ENCODE measurements around the gene RAB25. TPM values are rescaled to one million over a fixed set of nuclear protein-coding genes. Genes with fewer than 3 reads are reported as not detected.

Gene RAB25
- total RNA-seq, 3 donors from 2014 or later, result 0.61 to 0.79 (median 0.63) TPM

DNA sequence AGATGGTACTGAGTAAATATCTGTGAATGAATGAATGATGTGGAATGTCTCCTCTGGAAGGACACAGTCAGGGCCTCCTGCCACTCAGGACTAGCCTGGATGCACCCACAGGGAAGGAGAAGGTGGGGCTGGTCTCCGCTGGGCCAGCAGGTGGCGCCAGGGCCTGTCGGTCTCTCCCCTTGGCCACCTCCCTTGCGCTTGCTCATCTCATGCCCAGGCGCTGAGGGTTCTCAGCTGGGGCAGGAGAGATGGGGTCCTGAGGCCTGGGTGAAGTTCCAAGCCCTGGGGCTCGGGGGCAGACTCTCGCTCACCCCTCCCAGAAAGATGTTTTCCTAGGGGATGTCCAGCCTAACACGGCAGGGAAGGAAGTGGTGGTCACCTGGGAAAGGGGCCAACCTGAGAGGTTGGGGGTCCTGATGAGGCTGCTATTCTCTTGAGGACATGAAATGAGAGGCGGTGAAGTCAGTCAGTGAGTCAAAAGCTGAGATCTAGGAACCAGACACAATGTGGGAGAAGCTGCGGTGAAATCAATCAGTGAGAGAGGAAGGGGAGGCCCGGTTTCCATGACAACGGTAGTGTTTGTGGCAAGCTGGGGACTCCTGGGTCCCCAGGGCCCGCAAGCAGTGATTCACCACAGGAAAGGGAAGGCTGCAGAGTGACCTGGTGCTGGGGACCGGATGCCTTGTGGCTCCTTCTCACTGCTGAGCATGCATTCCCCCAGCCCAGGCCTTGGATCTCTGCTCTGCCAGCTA is 35.9 kb downstream of the RAB25 start:
- H3K9me3 Mint-ChIP-seq, result no peaks in the 10 kb centered on the region
- peak overlapping the region; percentile 51 for H3K4me3 Mint-ChIP-seq
- no peaks in the 10 kb centered on the region for H3K36me3 Mint-ChIP-seq (ENCODE audit: insufficient read depth)
- DNase-seq (peak; percentile 86), ATAC-seq (peak; percentile 83 to 84)
- H3K27me3 Mint-ChIP-seq (ENCODE audit: low read depth), result peaks cover 2% of the 10 kb centered on the region
- peaks cover 46% of the 10 kb centered on the region for H3K4me1 Mint-ChIP-seq (ENCODE audit: low read depth)

DNA sequence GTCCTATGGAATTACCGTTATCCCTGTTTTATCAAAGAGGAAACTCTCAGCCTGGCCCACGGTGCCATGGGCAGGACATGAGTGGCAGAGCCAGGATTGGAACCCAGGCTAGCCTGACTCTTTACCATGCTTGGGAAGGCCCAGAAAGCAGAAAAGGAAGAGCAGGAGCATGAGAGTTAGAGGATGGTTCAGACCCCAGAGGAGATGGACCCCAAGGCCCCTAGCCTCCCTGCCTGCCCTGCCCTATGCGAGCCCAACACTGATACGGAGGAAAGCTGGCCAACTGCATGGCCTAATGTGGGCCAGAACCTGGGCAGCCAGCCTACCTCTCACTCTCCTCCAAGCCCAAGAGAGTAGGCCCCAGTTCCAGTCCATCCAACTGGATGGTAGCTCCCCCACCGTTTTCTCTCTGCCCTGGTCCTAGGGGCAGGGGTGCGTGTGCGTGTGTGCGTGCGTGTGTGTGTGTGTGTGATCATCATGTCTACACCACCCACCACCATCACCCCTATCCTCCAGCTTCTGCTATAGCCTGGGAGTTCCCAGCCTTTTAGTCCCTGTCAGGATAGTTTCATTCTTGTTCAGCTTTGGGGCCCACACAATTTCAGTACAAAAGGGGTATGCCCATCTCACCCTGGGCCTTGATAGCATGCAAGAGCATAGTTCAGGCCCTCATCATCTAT is 36.7 kb downstream of the RAB25 start:
- Mint-ChIP-seq H3K27me3 (ENCODE audit: low read depth) (peaks cover 2% of the 10 kb centered on the region), H3K9me3 (no peaks in the 10 kb centered on the region), H3K4me1 (ENCODE audit: low read depth) (peaks cover 46% of the 10 kb centered on the region), H3K4me3 (peak overlapping the region; percentile 51), H3K36me3 (ENCODE audit: insufficient read depth) (no peaks in the 10 kb centered on the region)
- peak; percentile 41 to 43 for ATAC-seq
- no peak for DNase-seq

DNA sequence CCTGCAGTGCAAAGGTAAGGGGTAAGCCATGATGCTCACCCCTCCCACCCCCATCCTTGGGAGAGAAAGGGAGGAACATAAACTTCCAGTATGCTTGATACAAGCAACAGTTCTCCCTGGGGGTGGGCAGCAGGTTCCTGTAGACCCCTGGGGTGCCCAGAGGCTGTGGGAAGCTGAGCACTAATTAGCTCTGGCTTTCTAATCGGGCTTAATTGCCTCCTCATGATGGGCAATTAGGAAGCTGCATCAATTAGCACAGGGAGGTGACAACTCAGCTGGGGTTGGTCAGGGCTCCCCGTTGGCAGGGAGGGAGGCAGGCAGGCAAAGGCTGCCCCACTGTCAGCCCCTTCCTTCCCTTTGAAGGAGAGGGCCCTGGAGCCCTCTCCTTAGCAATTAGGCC is 37.8 kb downstream of the RAB25 start:
- Mint-ChIP-seq H3K4me3 (no peak overlapping the region), H3K4me1 (ENCODE audit: low read depth) (peaks cover 56% of the 10 kb centered on the region), H3K36me3 (ENCODE audit: insufficient read depth) (no peaks in the 10 kb centered on the region), H3K9me3 (no peaks in the 10 kb centered on the region), H3K27me3 (ENCODE audit: low read depth) (peaks cover 2% of the 10 kb centered on the region)
- ATAC-seq (no peak), DNase-seq (no peak)

DNA sequence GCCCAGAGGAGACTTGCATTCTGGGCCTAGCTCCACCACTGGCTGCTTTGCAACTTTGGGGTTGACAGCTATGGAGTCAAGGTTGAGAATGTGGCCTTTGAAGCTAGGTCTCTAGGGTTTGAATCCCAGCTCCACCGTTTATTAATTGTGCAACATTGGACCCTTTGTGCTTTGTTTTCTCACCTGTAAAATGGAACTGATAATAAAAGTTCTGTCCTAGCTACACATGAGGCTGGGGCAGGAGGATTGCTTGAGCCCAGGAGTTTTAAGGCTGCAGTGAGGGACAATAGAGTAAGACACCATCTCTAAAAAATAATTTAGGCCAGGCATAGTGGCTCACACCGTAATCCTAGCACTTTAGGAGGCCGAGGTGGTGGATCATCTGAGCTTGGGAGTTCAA is 38.3 kb downstream of the RAB25 start:
- H3K36me3 Mint-ChIP-seq (ENCODE audit: insufficient read depth), result no peaks in the 10 kb centered on the region
- no peak overlapping the region for H3K4me3 Mint-ChIP-seq
- ATAC-seq (no peak), DNase-seq (no peak)
- peaks cover 2% of the 10 kb centered on the region for H3K27me3 Mint-ChIP-seq (ENCODE audit: low read depth)
- H3K9me3 Mint-ChIP-seq, result no peaks in the 10 kb centered on the region
- H3K4me1 Mint-ChIP-seq (ENCODE audit: low read depth), result peaks cover 61% of the 10 kb centered on the region

DNA sequence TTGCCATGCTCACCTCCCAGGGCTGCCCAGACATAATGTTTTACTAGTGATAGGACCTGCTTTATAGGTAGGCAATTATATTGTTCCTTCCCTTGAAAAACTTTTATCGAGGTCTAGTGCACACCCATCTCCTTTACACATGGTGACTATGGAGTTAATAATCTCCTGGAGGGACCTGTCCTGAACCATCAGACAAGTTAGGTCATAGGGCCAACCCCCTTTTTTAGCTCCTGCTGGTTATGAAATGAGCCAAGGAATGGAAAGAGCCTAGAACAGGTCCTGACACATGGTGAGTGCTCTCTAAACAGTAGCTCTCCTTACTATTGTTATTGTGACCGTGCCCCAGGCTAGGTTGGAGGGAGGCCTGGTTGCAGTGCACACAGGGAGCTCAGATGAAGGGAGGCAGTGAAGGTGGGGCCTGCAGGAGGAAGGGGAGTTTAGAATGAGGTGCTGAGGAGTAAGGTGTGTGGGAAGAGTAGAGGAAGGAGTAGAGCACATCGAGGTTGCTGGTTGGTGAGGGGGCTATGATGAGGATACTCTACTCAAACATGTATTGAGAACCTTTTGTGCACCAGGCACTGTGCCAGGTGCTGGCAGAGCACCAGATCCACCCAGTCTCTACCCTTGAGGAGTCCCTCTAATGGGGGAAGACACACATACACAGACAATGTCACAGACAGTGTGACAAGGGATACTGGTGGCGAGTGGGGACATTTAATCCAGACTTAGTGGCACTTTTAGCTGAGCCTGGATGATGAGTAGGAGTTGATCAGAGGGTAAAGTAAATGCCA is 39.4 kb downstream of the RAB25 start:
- no peaks in the 10 kb centered on the region for H3K36me3 Mint-ChIP-seq (ENCODE audit: insufficient read depth)
- DNase-seq (no peak), ATAC-seq (no peak)
- H3K27me3 Mint-ChIP-seq (ENCODE audit: low read depth), result peaks cover 2% of the 10 kb centered on the region
- peaks cover 73% of the 10 kb centered on the region for H3K4me1 Mint-ChIP-seq (ENCODE audit: low read depth)
- no peak overlapping the region for H3K4me3 Mint-ChIP-seq
- H3K9me3 Mint-ChIP-seq, result no peaks in the 10 kb centered on the region

DNA sequence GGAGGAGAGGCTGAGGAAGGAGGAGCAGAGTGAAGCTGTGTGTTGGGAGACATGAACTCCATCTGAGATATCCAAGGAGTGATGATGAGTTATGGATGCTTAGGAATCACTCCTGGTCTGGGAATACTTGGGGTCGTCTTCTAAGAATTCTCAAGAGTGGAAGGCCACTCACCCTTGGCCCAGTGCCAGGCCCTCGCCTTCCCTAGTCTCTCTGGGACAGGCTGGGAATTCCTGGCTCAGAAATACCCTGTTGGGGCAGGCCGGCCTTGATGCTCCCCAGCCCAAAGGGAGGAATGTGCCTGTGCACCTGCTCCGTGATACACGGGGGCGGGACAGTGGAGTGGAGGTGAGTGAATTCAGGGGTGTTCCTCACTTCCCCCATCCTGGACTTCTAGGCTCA is 40.9 kb downstream of the RAB25 start:
- peaks cover 72% of the 10 kb centered on the region for H3K4me1 Mint-ChIP-seq (ENCODE audit: low read depth)
- no peak for DNase-seq
- no peak for ATAC-seq
- H3K36me3 Mint-ChIP-seq (ENCODE audit: insufficient read depth), result no peaks in the 10 kb centered on the region
- H3K4me3 Mint-ChIP-seq, result no peak overlapping the region
- no peaks in the 10 kb centered on the region for H3K9me3 Mint-ChIP-seq
- H3K27me3 Mint-ChIP-seq (ENCODE audit: low read depth), result peaks cover 2% of the 10 kb centered on the region

DNA sequence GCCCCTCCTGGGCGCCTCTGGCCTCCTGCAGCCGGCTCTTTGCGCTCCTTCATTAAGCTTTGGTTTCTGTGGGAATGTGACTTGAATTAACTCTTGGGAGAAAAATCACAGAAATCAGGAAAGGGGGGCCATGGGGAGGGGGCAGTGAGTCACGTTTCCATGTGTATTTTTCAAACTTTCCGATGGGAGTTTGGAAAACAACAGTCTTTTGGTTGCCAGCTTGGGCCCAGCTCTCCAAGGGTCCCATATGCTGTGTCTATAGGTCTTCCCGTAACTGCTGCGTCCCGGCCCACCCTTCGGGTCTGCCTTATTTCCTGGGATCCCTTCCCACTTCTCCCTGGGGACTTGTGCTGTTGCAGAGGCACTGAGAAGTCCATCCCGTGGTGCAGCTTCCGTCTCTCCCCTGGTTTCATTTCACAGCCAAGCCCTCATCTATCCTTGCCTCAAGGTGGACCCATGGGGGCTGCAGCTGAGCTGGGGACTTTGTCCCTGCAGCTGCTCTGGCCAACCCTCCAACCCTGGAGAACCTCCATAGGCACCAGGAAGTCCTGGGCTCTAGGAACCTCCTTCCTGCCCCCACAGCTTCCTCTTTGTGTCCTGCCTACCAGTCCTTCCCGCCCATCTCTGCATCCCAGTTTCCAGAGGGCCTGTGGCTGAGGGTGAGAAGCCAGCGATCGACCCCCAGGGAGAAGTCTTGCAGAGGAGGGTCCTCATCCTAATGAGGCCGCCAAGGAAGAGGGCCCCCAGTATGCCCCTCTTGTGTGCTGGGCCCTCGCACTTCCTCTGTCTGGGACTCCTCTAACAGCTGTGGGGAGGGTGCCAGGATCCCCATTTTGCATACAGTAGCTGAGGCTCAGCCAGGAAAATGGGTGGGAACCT is 41.9 kb downstream of the RAB25 start:
- no peak for DNase-seq
- ATAC-seq, result no peak
- H3K4me1 Mint-ChIP-seq (ENCODE audit: low read depth), result peaks cover 69% of the 10 kb centered on the region
- H3K27me3 Mint-ChIP-seq (ENCODE audit: low read depth), result peaks cover 2% of the 10 kb centered on the region
- H3K4me3 Mint-ChIP-seq, result no peak overlapping the region
- H3K36me3 Mint-ChIP-seq (ENCODE audit: insufficient read depth), result no peaks in the 10 kb centered on the region
- H3K9me3 Mint-ChIP-seq, result no peaks in the 10 kb centered on the region

DNA sequence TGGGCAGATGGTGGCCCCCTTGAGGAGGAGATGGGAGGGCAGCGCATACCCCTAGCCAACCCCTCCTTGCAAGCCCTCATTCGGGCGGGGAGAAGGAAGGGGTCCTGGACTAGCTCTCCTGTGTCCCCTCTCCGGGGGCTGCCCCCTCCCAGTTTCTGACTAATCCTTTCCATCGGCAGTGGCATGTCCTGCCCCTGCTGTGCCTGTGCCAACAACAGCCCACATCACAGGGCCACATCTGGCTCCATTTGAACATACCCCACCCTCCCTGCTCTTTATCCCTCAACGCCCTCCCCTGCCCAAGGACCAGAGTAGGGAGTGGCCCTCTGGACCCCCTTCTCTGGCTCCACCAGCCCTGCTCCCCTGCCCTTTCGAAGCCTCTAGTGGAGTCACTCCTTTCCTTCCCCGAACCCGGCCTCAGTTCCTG is 42.6 kb downstream of the RAB25 start:
- H3K4me3 Mint-ChIP-seq, result peak overlapping the region; percentile 24
- H3K4me1 Mint-ChIP-seq (ENCODE audit: low read depth), result peaks cover 62% of the 10 kb centered on the region
- DNase-seq, result no peak
- ATAC-seq, result no peak
- no peaks in the 10 kb centered on the region for H3K9me3 Mint-ChIP-seq
- H3K27me3 Mint-ChIP-seq (ENCODE audit: low read depth), result peaks cover 2% of the 10 kb centered on the region
- H3K36me3 Mint-ChIP-seq (ENCODE audit: insufficient read depth), result no peaks in the 10 kb centered on the region

DNA sequence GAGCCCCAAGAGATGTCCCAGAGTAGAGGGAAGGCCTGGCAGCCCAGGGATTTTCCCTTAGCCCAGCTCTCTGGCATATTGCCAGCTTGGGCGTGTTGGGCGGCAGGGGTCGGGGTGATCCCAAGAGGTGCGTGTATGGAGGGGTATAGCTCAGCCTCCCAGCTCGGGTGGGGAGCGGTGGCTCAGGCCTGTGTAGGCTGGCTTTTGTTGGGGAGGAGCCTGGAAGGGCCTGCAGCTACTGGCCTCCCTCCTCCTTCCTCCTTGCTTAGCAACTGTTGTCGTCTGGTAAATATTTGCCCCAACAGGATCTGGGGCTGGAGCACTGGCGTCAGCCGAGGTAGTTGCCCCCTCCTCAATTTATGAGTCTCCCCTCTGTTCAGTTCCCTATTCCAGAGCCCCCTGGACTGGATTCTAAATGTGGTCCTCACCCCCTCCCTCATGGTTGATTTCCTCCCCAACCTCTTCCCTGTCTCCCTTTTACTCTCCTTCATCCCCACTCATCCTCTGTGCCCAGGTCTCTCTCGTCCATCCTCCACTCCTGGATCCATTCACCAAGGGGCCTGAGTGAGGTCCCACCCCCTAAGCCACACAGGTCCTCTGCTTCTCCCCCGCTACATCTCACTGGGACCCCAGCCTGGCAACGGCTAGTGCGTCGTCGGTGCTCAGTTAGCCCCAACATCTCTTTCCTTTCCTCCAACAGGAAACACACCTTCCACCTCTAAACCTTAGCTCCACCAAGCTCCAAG is 43.3 kb downstream of the RAB25 start:
- Mint-ChIP-seq H3K4me1 (ENCODE audit: low read depth) (peaks cover 59% of the 10 kb centered on the region), H3K4me3 (peak overlapping the region; percentile 24), H3K36me3 (ENCODE audit: insufficient read depth) (no peaks in the 10 kb centered on the region), H3K27me3 (ENCODE audit: low read depth) (peaks cover 2% of the 10 kb centered on the region), H3K9me3 (no peaks in the 10 kb centered on the region)
- ATAC-seq (no peak), DNase-seq (no peak)

DNA sequence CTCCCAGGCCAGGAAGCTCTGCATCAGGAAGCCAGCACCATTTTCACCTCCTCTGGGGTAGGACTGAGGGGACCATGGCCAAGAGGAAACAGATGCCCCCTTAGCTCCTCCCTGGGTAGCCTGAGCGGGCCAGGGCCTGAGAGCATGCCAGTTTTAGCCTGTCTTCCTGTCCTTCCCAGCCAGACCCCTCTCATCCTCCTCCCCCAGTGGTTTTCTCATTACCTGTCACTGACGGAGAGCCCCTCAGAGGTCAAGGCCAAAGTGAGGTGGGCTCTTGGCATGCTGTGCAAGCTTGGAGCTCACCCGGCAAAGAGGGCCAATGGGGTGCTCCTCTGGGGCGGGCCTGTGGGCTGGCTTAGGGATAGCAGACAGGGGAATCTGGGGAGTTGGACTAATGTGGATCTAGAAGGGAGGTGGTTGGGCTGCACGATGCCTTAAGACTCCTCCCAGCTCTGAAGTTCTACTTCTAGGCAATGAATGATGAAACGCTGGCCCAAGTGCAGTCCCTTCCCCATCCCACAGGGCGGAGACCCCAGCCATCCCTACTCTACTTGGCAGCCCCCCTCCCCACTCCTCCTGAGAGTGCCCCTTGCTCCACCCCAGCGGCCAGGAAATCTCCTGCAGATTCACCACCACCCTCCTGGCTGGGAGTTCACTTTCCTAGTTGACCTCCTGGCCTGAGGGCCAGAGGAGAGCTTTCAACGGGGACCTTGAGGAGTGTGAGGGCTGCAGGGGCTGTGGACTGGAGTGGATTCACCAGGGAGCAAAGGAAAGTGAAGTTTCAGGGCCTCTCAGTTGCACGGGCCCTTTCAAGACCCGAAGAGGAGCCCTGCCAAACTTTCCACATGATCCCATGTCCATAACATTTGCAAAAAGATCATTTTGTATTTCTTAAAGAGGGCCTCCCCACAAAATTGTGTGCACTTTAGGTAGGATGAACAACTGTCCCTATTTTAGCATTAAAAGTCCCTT is 44.2 kb downstream of the RAB25 start:
- H3K9me3 Mint-ChIP-seq, result no peaks in the 10 kb centered on the region
- H3K4me1 Mint-ChIP-seq (ENCODE audit: low read depth), result peaks cover 60% of the 10 kb centered on the region
- H3K36me3 Mint-ChIP-seq (ENCODE audit: insufficient read depth), result no peaks in the 10 kb centered on the region
- DNase-seq, result no peak
- ATAC-seq, result no peak
- peaks cover 2% of the 10 kb centered on the region for H3K27me3 Mint-ChIP-seq (ENCODE audit: low read depth)
- peak overlapping the region; percentile 80 for H3K4me3 Mint-ChIP-seq

DNA sequence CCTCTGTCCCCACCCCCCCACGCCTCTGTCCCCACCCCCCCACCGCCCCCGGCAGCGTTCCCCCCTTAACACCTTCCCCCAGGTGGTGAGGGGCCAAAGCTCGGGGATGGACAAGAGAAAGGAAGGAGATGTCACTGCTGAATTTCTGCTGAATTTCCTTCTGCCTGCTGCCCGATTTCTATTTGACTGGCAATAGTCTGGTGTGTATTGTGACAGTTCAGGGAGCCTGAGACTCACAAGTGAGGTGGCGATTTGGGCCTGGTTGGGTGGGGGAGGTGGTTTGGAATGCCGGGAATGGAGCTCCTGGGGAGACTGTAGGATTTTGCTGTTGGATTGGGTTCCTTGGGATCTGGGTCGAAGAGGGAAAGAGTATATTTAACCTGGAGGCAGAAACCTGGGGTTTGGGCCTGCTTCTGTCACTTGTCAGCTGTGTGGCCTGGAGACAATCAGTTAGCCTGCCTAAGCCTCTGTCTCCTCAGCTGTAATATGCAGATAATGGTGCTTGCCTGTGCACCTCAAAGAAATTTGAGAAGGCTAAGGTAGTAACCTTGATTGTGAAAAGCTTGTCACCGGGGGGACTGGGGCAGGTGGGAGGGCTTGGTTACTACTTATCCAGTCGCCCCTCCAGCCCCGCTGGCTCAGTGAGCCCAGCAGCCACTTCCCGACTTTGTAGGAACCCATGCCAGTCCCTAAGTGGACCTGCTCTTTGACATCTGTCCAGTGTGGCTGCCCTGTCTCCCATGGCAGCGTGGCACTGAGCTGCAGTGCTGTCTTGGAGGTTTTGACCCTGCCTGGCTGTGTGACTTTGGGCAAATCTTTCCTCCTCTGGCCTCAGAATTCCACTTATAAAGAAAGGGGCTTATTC is 45.9 kb downstream of the RAB25 start:
- Mint-ChIP-seq H3K36me3 (ENCODE audit: insufficient read depth) (no peaks in the 10 kb centered on the region), H3K27me3 (ENCODE audit: low read depth) (no peaks in the 10 kb centered on the region), H3K4me1 (ENCODE audit: low read depth) (peaks cover 50% of the 10 kb centered on the region), H3K4me3 (peak overlapping the region; percentile 80), H3K9me3 (no peaks in the 10 kb centered on the region)
- peak; percentile 37 to 39 for ATAC-seq
- no peak for DNase-seq

DNA sequence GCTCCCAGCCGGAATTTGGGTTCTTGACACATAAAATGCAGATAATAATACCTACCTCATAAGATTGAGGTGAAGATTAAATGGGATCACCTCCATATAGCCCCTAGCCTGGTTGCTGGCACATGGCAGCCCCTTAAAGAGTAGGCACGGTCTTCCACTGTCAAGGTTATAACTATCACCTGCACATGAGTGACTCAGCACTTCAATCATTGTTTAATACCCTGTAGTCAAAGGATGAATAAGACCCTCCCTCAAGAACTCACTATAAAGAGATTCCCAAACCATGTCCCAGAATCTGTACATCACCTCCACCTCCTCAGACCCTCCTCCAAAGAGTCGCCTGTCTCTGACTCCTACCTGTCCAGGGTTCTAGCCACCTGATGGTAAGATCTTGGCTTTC is 47.1 kb downstream of the RAB25 start:
- H3K4me1 Mint-ChIP-seq (ENCODE audit: low read depth), result peaks cover 47% of the 10 kb centered on the region
- H3K4me3 Mint-ChIP-seq, result no peak overlapping the region
- no peak for ATAC-seq
- DNase-seq, result no peak
- H3K9me3 Mint-ChIP-seq, result no peaks in the 10 kb centered on the region
- H3K27me3 Mint-ChIP-seq (ENCODE audit: low read depth), result no peaks in the 10 kb centered on the region
- H3K36me3 Mint-ChIP-seq (ENCODE audit: insufficient read depth), result no peaks in the 10 kb centered on the region

Data from activated T-cell treated with anti-CD3 and anti-CD28 coated beads, Interleukin-2, amount 50 U/mL, for 4 hours (primary cell).